Suprapubic skin (tissue), 4 donors: ENCODE measurements around the gene ADM2. TPM values are rescaled to one million over a fixed set of nuclear protein-coding genes. Genes with fewer than 3 reads are reported as not detected.
"Not testable (repeated sequence)": the region's sequence is repeated elsewhere in the genome, so short reads cannot be mapped to it uniquely, and the experiment has no call there.

ENCODE experiments used
- DNase-seq, 2 donors: peaks; one replicate each; pipeline ENCODE4 v3.0.0-alpha.2; 2019; ENCODE audit warnings: low spot score in 2 of 2
- H3K27ac ChIP-seq: fragments of 200-600 bp; sonication (generic); one replicate; pipeline ENCODE4 v1.5.1; 2019
- H3K27me3 ChIP-seq: fragments of 200-600 bp; sonication (generic); one replicate; pipeline ENCODE4 v1.5.1; 2019
- H3K36me3 ChIP-seq: fragments of 200-600 bp; sonication (generic); one replicate; pipeline ENCODE4 v1.5.1; 2019
- H3K4me1 ChIP-seq: fragments of 200-600 bp; sonication (generic); one replicate; pipeline ENCODE4 v1.5.1; 2019
- H3K4me3 ChIP-seq: fragments of 200-600 bp; sonication (generic); one replicate; pipeline ENCODE4 v1.5.1; 2019; ENCODE audit warnings: mild to moderate bottlenecking
- H3K9me3 ChIP-seq: fragments of 200-600 bp; sonication (generic); one replicate; pipeline ENCODE4 v1.5.1; 2019
- CTCF ChIP-seq, 2 donors: fragments of 200-600 bp in 1 of 2; fragments of 450-650 bp in 1 of 2; sonication (generic) in 1 of 2; IDR thresholded peaks; one replicate each; pipeline ENCODE4 v1.5.1; 2016 to 2019; ENCODE audit warnings: antibody characterized with exemption in 2 of 2, mild to moderate bottlenecking in 1 of 2, moderate library complexity in 1 of 2
- EP300 ChIP-seq: sonication (generic); formaldehyde crosslinking; IDR thresholded peaks from one replicate; pipeline ENCODE4 v1.6.1; 2017; ENCODE audit warnings: antibody characterized with exemption
- POLR2A ChIP-seq, 2 donors: fragments of 450-650 bp; IDR thresholded peaks; one replicate each; pipeline ENCODE4 v1.6.1; 2017; ENCODE audit warnings: antibody characterized with exemption in 2 of 2, mild to moderate bottlenecking in 2 of 2, moderate library complexity in 2 of 2
- POLR2AphosphoS5 ChIP-seq, 3 donors: sonication (generic); formaldehyde crosslinking; IDR thresholded peaks; one replicate each; pipeline ENCODE4 v1.6.1; 2017; ENCODE audit warnings: antibody characterized with exemption in 3 of 3
- WGBS: methylation state at CpG from one replicate; pipeline ENCODE4 v1.1.5; 2018; 5-methylcytosine and 5-hydroxymethylcytosine counted together
- total RNA-seq, 4 donors: library from RNA; depleted of rRNA; stranded (reverse); fragments of >200 nt; gene quantifications; one replicate each; pipeline ENCODE4 v1.1.0, GENCODE V29; 2016

Gene ADM2
- total RNA-seq, 4 donors from 2014 or later = 0.24 to 2.7 (median 0.30) TPM; not detected in 1

GRCh38 chr22:50531546-50531961, 50.2 kb downstream of the ADM2 start:
- H3K27me3 ChIP-seq = no peaks in the 10 kb centered on the region
- H3K4me3 ChIP-seq = peak overlapping the region; percentile 81
- no peaks in the 10 kb centered on the region for H3K36me3 ChIP-seq
- DNase-seq = peak in 1 of 2 donors; percentile 87
- peak overlapping the region; percentile 93 for H3K27ac ChIP-seq
- TF ChIP-seq POLR2AphosphoS5 (IDR thresholded peaks at IDR 0.05) = no peak
- TF ChIP-seq POLR2A (IDR thresholded peaks at IDR 0.05) = no peak
- TF ChIP-seq EP300 = no peak
- TF ChIP-seq CTCF (IDR thresholded peaks at IDR 0.05) = no peak
- no peaks in the 10 kb centered on the region for H3K9me3 ChIP-seq
- WGBS = 0% methylated on average over 1 of the region's 44 CpGs
- peaks cover 64% of the 10 kb centered on the region for H3K4me1 ChIP-seq

GRCh38 chr22:50531962-50532674, 50.8 kb downstream of the ADM2 start:
- DNase-seq = peak; percentile 92 to 94

GRCh38 chr22:50532824-50533796, 51.8 kb downstream of the ADM2 start:
- Histone ChIP-seq H3K27me3 (no peaks in the 10 kb centered on the region), H3K36me3 (no peaks in the 10 kb centered on the region), H3K9me3 (no peaks in the 10 kb centered on the region), H3K4me1 (peaks cover 60% of the 10 kb centered on the region), H3K4me3 (peak overlapping the region; percentile 81), H3K27ac (peak overlapping the region; percentile 93)
- no peak for TF ChIP-seq CTCF (IDR thresholded peaks at IDR 0.05)
- TF ChIP-seq POLR2A (IDR thresholded peaks at IDR 0.05) = no peak
- TF ChIP-seq POLR2AphosphoS5 (IDR thresholded peaks at IDR 0.05) = no peak
- no peak for TF ChIP-seq EP300
- DNase-seq = no peak
- WGBS = 73% methylated on average over 19 of the region's 19 CpGs

More at GRCh38 chr22:50531962-50532674, 50.8 kb downstream of the ADM2 start:
- 6% methylated on average over 26 of the region's 56 CpGs for WGBS
- no peaks in the 10 kb centered on the region for H3K27me3 ChIP-seq
- TF ChIP-seq EP300 = no peak
- TF ChIP-seq POLR2A (IDR thresholded peaks at IDR 0.05) = peak in 1 of 2 donors; percentile 17
- H3K9me3 ChIP-seq = no peaks in the 10 kb centered on the region
- H3K4me1 ChIP-seq = peaks cover 59% of the 10 kb centered on the region
- no peaks in the 10 kb centered on the region for H3K36me3 ChIP-seq
- H3K27ac ChIP-seq = peak overlapping the region; percentile 93
- H3K4me3 ChIP-seq = peak overlapping the region; percentile 81

- H3K36me3 ChIP-seq, H3K4me3 ChIP-seq, H3K9me3 ChIP-seq, H3K27me3 ChIP-seq, DNase-seq: not testable (repeated sequence)
- 59% methylated on average over 21 of the region's 21 CpGs for WGBS
- Histone ChIP-seq H3K27ac (peak overlapping the region; percentile 93), H3K4me1 (peaks cover 68% of the 10 kb centered on the region)
Observed at GRCh38 chr22:50533856-50534711, 52.7 kb downstream of the ADM2 start.

- 88% methylated on average over 8 of the region's 8 CpGs for WGBS
- Histone ChIP-seq H3K9me3 (no peaks in the 10 kb centered on the region), H3K36me3 (no peaks in the 10 kb centered on the region), H3K4me3 (no peak overlapping the region), H3K27me3 (no peaks in the 10 kb centered on the region), H3K27ac (no peak overlapping the region), H3K4me1 (peaks cover 68% of the 10 kb centered on the region)
- DNase-seq = no peak
- no peak for TF ChIP-seq POLR2A (IDR thresholded peaks at IDR 0.05)
- no peak for TF ChIP-seq POLR2AphosphoS5 (IDR thresholded peaks at IDR 0.05)
- no peak for TF ChIP-seq EP300
- TF ChIP-seq CTCF (IDR thresholded peaks at IDR 0.05) = no peak
Observed at GRCh38 chr22:50535113-50535512, 53.8 kb downstream of the ADM2 start.

Other genes with a start within 250 kb of the ADM2 start
- 100 to 1,000 TPM in 1 of 4 donors, 10 to 100 TPM in 3; 43.0 to 113 (median 69.7) TPM for gene TUBGCP6, start 236.5 kb upstream of the ADM2 start, total RNA-seq
- gene HDAC10, start 230.3 kb upstream of the ADM2 start, total RNA-seq = 10 to 100 TPM; 43.1 to 93.7 (median 56.2) TPM
- 1 to 10 TPM; 1.3 to 5.7 (median 3.3) TPM for gene MAPK12, start 219.9 kb upstream of the ADM2 start, total RNA-seq
- gene MAPK11, start 211.2 kb upstream of the ADM2 start, total RNA-seq = 1 to 10 TPM; 3.8 to 5.8 (median 4.5) TPM
- 100 to 1,000 TPM; 117 to 231 (median 192) TPM for gene PLXNB2, start 173.9 kb upstream of the ADM2 start, total RNA-seq
- gene DENND6B, start 154.5 kb upstream of the ADM2 start, total RNA-seq = 1 to 10 TPM; 3.3 to 5.4 (median 3.4) TPM
- 10 to 100 TPM; 46.7 to 70.3 (median 64.6) TPM for gene PPP6R2, start 138.2 kb upstream of the ADM2 start, total RNA-seq
- 100 to 1,000 TPM in 3 of 4 donors, 10 to 100 TPM in 1; 92.5 to 137 (median 115) TPM for gene SBF1, start 6.5 kb upstream of the ADM2 start, total RNA-seq
- gene MIOX, start 5.3 kb downstream of the ADM2 start, total RNA-seq = not detected
- 10 to 100 TPM; 28.9 to 65.6 (median 44.7) TPM for gene LMF2, start 26.2 kb downstream of the ADM2 start, total RNA-seq
- 10 to 100 TPM; 39.6 to 51.9 (median 50.0) TPM for gene NCAPH2, start 26.7 kb downstream of the ADM2 start, total RNA-seq
- gene SCO2, start 44.1 kb downstream of the ADM2 start, total RNA-seq = 1 to 10 TPM in 3 of 4 donors, not detected in 1; 1.7 to 7.9 (median 4.7) TPM
- gene TYMP, start 48.5 kb downstream of the ADM2 start, total RNA-seq = 10 to 100 TPM; 23.6 to 46.9 (median 30.8) TPM
- under 1 TPM in 1 of 4 donors, not detected in 3; 0.26 TPM for gene KLHDC7B, start 64.4 kb downstream of the ADM2 start, total RNA-seq
- not detected for gene SYCE3, start 81.4 kb downstream of the ADM2 start, total RNA-seq
- 10 to 100 TPM; 12.7 to 46.6 (median 19.2) TPM for gene CPT1B, start 96.9 kb downstream of the ADM2 start, total RNA-seq
- gene CHKB, start 101.3 kb downstream of the ADM2 start, total RNA-seq = 10 to 100 TPM; 43.0 to 86.5 (median 73.0) TPM
- gene MAPK8IP2, start 119.2 kb downstream of the ADM2 start, total RNA-seq = 1 to 10 TPM; 2.6 to 4.4 (median 3.7) TPM
- gene ARSA, start 146.6 kb downstream of the ADM2 start, total RNA-seq = 10 to 100 TPM; 37.0 to 51.3 (median 42.2) TPM
- 10 to 100 TPM in 2 of 4 donors, 1 to 10 TPM in 2; 2.9 to 15.9 (median 9.5) TPM for gene SHANK3, start 191.3 kb downstream of the ADM2 start, total RNA-seq